ENCODE data around the gene NXNL1. TPM values are rescaled to one million over a fixed set of nuclear protein-coding genes. Genes with fewer than 3 reads are reported as not detected.

NXNL1 gene
- total RNA-seq, 1 experiment from 2014 or later: not detected

- Mint-ChIP-seq H3K4me1 (peaks cover 2% of the 10 kb centered on the region), H3K4me3 (no peak overlapping the region), H3K27ac (no peak overlapping the region), H3K36me3 (no peaks in the 10 kb centered on the region), H3K27me3 (ENCODE audit: low read depth) (no peaks in the 10 kb centered on the region), H3K9me3 (no peaks in the 10 kb centered on the region)
- ATAC-seq (no peak), DNase-seq (ENCODE audit: low spot score) (no peak)
- POLR2A ChIA-PET: interaction anchor here (0.6 kb wide), 1 partner anchor 30 kb away, joined by 4 read pairs; no protein-coding TSS in a partner anchor
- CTCF ChIA-PET: interaction anchor here (1.2 to 3.4 kb wide), 2 partner anchors 9 to 101 kb away, joined by 3 to 31 read pairs; no protein-coding TSS in a partner anchor
- TF ChIP-seq SP1 (CRISPR knock-in tag; conservative IDR thresholded peaks at IDR 0.05) (no peak), TP53 (CRISPR knock-in tag; IDR thresholded peaks at IDR 0.05) (no peak), ESRRA (CRISPR knock-in tag; IDR thresholded peaks at IDR 0.05; ENCODE audit: borderline replicate concordance) (no peak)
These were observed 44.5 kb upstream of the NXNL1 start for GRCh38 chr19:17505223-17505622.

- ATAC-seq (no peak), DNase-seq (ENCODE audit: low spot score) (no peak)
- H3K36me3 Mint-ChIP-seq: no peaks in the 10 kb centered on the region
- TF ChIP-seq ZNF219 (CRISPR knock-in tag; IDR thresholded peaks at IDR 0.05; ENCODE audit: borderline replicate concordance) (no peak), ESRRA (CRISPR knock-in tag; IDR thresholded peaks at IDR 0.05; ENCODE audit: borderline replicate concordance) (no peak)
- H3K27me3 Mint-ChIP-seq (ENCODE audit: low read depth): no peaks in the 10 kb centered on the region
- no peak overlapping the region for H3K4me3 Mint-ChIP-seq
- POLR2A ChIA-PET: no interaction called here
- no peak overlapping the region for H3K27ac Mint-ChIP-seq
- no peaks in the 10 kb centered on the region for H3K9me3 Mint-ChIP-seq
- peaks cover 6% of the 10 kb centered on the region for H3K4me1 Mint-ChIP-seq
- CTCF ChIA-PET: interaction anchor here (1.2 to 3.4 kb wide), 2 partner anchors 8 to 101 kb away, joined by 3 to 31 read pairs; no protein-coding TSS in a partner anchor
These were observed 43.7 kb upstream of the NXNL1 start for GRCh38 chr19:17504456-17504855.

- TF ChIP-seq TEAD1 (CRISPR knock-in tag; IDR thresholded peaks at IDR 0.05) (no peak), USF2 (CRISPR knock-in tag; IDR thresholded peaks at IDR 0.05) (no peak), PREB (CRISPR knock-in tag; IDR thresholded peaks at IDR 0.05; ENCODE audit: borderline replicate concordance) (no peak), CREB1 (CRISPR knock-in tag; IDR thresholded peaks at IDR 0.05) (no peak), HMGA2 (CRISPR knock-in tag; IDR thresholded peaks at IDR 0.05) (no peak), ZNF416 (CRISPR knock-in tag; IDR thresholded peaks at IDR 0.05) (no peak), ELF4 (CRISPR knock-in tag; IDR thresholded peaks at IDR 0.05; ENCODE audit: low read depth) (no peak), ZNF281 (CRISPR knock-in tag; IDR thresholded peaks at IDR 0.05) (no peak), E2F4 (CRISPR knock-in tag; IDR thresholded peaks at IDR 0.05; ENCODE audit: borderline replicate concordance, low read depth) (no peak), FOXK1 (CRISPR knock-in tag; IDR thresholded peaks at IDR 0.05) (no peak), USF1 (CRISPR knock-in tag; IDR thresholded peaks at IDR 0.05) (no peak), SP1 (CRISPR knock-in tag; conservative IDR thresholded peaks at IDR 0.05) (no peak), IRF2 (CRISPR knock-in tag; IDR thresholded peaks at IDR 0.05; ENCODE audit: borderline replicate concordance, low read depth) (no peak), IRF1 (CRISPR knock-in tag; IDR thresholded peaks at IDR 0.05) (no peak)
- DNase-seq (ENCODE audit: low spot score) (no peak), ATAC-seq (no peak)
- Mint-ChIP-seq H3K4me1 (peaks cover 7% of the 10 kb centered on the region), H3K9me3 (no peaks in the 10 kb centered on the region), H3K27ac (peak overlapping the region; percentile 79), H3K4me3 (no peak overlapping the region), H3K36me3 (no peaks in the 10 kb centered on the region), H3K27me3 (ENCODE audit: low read depth) (no peaks in the 10 kb centered on the region)
- ChIA-PET POLR2A (no interaction called here), CTCF (interaction anchor here (3.4 kb wide), 1 partner anchor 8 kb away, joined by 31 read pairs; no protein-coding TSS in a partner anchor)
These were observed 43.3 kb upstream of the NXNL1 start for GRCh38 chr19:17504030-17504429.
